Measurements from ENCODE around the gene GRHL1.
A peak's percentile ranks its signal among the peaks of the same experiment; 100 is the strongest.

GRHL1 gene

GRCh38 chr2:10035633-10036032, 84.1 kb downstream of the GRHL1 start:
- intact Hi-C loops (cut with DNase I): no loop called here
- DNase-seq: peak in 2 of 10 donors; percentile 18 to 22

DNA sequence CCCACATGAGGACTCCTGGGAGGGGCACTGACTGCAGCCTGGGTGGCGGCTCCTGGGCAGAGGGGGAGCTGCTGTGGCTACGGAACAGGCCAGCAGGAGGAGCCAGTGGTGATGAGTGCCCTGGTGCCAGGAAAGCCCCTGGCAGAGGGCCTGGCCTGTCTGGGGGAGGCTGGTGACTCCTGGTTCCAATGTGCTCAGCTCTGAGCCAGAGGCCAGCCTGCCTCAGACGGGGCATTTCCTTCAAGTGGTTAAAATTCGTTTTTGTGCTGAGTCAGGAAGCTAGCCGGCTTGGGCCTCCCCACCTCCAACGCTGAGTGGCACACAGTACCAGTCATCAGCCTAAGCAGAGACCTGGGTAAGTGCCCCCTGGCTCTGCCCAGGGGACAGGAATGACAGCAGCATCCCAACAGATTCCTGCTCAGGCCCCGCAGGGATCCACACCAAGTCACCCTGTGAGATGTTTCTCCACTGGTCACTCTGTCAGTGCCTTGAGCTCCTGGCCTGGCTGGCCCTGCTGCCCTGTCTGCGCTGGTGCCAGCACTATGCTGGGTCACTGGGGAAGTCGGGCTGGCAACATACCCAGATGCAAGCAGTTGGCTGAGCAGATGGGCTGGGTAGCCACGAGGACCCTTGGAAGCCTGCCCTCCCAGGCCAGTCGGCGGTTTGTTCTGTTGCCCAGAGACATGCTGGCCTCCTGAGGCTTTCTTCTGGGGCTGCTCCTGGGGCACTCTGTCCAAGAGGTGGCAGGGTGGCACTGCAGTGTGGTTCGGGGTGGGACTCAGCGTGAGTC, 84.8 kb downstream of the GRHL1 start:
- intact Hi-C loops (cut with DNase I): no loop called here
- DNase-seq: peak; percentile 75 to 96 (median 84)

GRCh38 chr2:10038123-10038522, 86.6 kb downstream of the GRHL1 start:
- intact Hi-C loops (cut with DNase I): no loop called here
- DNase-seq: peak in 4 of 10 donors; percentile 10 to 55 (median 49)

DNA sequence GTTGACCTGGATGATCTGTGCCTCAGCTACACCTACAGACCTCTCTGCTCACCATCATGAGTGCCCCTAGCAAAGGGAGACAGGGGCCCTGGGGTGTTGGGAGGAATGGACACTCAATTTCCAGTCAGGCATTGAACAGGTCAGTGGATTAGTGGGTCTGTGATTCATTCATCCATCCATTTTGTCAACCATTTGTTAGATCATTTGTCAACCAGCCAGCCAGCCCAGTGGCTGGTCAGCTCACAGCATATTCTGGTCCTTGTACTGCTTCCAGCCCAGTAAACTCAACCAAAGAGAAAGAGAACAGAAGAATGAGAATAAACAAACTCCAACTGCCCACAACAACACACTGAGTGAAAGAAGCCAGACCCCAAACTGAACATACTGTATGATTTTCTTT, 87.2 kb downstream of the GRHL1 start:
- peak in 4 of 10 donors; percentile 3 to 32 (median 22) for DNase-seq
- intact Hi-C loops (cut with DNase I): no loop called here

DNA sequence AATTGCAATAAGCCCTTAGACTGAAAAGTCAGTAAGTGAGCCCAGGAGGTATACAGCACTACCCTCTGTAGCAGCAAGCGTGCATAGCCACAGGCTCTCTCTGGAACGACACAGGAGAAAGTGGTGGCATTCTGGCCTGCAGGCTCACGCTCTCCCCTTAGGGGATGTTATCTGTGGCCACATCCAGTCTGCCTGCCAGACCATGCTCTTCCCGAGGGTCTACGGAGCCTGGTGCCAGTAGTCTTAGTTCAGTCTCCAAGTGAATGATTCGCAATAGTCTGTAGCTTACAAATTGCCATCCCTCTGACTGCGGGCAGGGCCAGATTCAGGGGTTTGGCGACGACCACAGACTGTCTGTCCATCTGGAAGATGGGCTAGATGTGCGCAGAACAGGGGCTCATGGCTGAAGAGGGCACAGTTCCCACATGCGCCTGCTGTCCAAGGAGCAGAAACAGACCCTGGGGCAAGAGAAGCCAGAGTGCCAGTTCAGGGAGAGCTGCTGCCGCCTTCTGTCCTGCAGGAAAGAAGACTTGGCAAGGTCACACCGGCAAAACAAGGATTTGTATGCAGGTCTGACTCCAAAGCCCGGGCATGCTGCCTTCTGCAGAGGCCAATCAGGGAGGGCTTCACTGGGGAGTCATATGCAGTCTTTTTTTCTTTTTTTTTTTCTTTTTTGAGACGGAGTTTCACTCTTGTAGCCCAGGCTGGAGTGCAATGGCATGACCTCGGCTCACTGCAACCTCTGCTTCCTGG, 88.3 kb downstream of the GRHL1 start:
- intact Hi-C loops (cut with DNase I): loop anchor here (5.0 kb wide), 1 partner anchor 228 kb away; no protein-coding TSS in a partner anchor
- peak in 9 of 10 donors; percentile 28 to 94 (median 60) for DNase-seq

GRCh38 chr2:10041711-10042110, 90.2 kb downstream of the GRHL1 start:
- intact Hi-C loops (cut with DNase I): loop anchor here (5.0 kb wide), 1 partner anchor 229 kb away; no protein-coding TSS in a partner anchor
- DNase-seq: peak in 3 of 10 donors; percentile 59 to 81 (median 73)

DNA sequence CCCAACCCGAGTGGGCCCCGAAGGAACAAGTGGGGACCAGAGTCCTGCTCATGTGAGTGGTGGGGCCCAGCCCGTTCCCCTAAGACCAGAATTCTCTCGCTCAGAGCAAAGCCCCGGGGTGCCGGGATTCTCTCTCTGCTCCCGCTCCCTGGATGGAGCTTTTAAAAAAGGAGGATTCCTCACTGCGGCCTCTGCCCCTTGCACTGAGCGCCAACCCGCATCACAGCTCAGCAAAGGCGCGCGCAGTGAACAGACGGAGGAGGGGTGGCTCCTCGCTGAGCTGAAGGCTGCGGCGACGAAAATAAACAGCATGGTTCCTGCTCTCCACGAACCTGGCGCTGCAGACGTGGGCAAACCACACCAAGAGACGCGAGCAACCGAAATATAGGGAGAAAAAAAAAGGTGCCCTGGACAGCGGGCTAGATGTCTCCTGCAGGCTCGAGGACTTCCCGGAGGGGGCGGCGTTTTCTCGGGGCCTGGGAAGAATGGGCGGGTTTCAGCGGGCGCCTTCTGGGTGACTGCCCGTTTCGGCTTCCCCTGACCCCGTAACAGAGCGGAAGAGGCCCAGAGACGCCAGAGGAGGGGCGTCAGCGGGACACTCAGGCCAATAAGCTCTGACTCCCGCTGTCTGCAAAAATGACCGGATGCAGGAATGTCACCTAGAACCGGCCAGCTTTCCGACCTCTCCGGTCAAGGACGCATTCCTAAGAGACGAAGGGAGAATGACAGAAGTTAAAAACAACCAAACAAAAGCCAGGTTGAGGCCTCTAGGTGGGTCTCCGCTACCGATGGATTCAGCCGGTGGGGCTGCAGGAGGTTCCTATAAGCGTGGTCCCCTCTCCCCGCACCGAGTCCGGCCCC, 91.0 kb downstream of the GRHL1 start:
- peak in 7 of 10 donors; percentile 43 to 92 (median 47) for DNase-seq
- intact Hi-C loops (cut with DNase I): loop anchor here (5.0 kb wide), 1 partner anchor 230 kb away; no protein-coding TSS in a partner anchor

- intact Hi-C loops (cut with DNase I): loop anchor here (5.0 kb wide), 1 partner anchor 231 kb away; no protein-coding TSS in a partner anchor
These were observed 91.9 kb downstream of the GRHL1 start, which contains the start of gene KLF11 for GRCh38 chr2:10043256-10043905. KLF11 (plus strand) TSS chr2:10043550; CDS start chr2:10043717, 167 bp downstream.

DNA sequence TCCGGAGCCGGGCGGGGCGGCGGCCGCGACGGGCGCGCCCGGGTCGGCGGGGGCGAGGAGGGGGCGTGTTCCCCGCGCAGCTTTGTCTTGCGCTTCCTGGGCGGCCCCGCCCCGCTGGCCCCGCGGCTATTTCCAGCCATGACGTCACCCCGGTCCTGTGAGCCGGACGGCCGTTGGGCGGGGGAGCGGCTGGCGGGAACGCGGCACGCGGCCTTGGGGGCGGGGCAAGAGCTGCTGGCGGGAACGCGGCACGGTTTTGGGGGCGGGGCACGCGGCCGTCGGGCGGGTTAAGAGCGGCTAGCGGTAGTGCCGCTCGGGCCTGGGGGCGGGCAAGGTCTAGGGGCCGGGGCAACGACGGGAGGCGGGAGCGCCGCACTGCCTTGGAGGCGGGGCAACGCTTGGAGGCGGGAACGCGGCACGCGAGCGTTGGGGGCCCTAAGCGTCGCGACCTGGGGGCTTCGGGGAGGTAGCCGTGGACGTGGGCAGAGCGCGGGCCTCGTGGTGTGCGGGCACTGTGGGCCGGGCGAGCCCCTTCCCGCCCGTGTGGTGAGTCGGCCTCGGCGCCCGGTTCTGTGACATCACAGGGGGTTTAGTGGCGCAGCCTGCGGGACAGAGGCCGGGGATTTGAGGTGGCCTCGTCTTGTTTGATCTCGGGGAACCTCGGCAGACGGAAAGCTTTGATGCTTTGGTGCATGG, 92.6 kb downstream of the GRHL1 start:
- intact Hi-C loops (cut with DNase I): loop anchor here (5.0 kb wide), 1 partner anchor 232 kb away; no protein-coding TSS in a partner anchor
- DNase-seq: peak; percentile 80 to 98 (median 88)

More at GRCh38 chr2:10043256-10043905, 91.9 kb downstream of the GRHL1 start, which contains the start of gene KLF11:
- peak; percentile 55 to 97 (median 78) for DNase-seq

DNA sequence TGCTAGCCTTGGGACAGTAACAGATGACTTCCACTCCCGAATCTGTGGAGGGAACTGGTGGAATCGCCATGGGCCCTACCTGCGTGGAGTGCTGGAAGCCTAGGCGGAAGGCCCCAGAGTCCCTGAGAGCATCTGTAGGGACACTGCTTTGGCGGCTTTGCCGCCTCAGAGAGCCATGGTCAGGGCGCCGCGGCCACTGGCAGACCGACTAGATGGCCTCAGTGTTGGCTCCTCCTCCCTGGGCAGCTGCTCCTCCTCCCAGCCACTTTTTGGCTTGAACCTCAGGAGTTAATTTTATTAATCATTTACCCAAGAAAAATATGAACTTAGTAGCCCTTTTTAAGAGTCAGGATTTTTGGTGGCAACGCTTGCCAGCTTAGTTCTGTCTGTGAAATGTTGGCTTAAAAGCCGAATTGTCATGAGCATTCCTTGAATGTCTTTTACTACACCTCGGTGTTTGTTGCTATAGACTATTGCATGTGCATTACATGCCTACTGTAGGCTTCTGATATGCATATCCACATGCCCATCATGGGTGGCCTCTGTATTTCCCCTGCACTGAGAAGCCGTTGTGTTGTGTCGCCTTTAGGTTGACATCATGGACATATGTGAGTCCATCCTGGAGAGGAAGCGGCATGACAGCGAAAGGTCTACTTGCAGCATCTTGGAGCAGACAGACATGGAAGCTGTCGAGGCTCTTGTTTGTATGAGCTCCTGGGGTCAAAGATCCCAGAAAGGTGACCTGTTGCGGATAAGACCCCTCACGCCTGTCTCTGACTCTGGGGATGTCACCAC, 94.3 kb downstream of the GRHL1 start:
- peak in 4 of 10 donors; percentile 19 to 81 (median 65) for DNase-seq
- intact Hi-C loops (cut with DNase I): no loop called here

- peak in 3 of 10 donors; percentile 27 to 49 (median 40) for DNase-seq
- intact Hi-C loops (cut with DNase I): no loop called here
These were observed 95.4 kb downstream of the GRHL1 start for GRCh38 chr2:10046931-10047330.

DNA sequence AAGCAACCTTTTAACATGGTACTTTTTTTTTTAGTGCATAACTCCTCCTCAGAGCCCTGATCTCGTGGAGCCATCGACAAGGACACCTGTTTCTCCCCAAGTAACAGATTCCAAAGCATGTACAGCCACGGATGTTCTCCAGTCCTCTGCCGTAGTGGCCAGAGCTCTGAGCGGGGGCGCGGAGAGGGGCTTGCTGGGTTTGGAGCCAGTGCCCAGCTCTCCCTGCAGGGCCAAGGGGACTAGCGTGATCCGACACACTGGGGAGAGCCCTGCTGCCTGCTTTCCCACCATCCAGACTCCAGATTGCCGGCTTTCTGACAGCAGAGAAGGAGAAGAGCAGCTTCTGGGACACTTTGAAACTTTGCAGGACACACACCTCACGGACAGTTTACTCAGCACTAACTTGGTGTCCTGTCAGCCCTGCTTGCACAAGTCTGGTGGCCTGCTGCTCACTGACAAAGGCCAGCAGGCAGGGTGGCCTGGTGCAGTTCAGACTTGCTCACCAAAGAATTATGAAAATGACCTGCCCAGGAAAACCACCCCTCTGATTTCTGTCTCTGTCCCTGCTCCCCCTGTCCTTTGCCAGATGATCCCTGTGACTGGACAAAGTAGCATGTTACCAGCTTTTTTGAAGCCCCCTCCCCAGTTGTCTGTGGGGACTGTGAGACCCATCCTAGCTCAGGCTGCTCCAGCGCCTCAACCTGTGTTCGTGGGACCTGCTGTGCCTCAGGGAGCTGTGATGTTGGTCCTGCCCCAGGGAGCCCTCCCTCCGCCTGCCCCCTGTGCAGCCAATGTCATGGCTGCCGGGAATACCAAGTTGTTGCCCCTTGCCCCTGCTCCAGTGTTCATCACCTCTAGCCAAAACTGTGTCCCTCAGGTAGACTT, 96.4 kb downstream of the GRHL1 start:
- DNase-seq: peak in 3 of 10 donors; percentile 21 to 74 (median 57)
- intact Hi-C loops (cut with DNase I): loop anchor here (1.0 kb wide), 1 partner anchor 64 kb away; no protein-coding TSS in a partner anchor

- DNase-seq: peak in 2 of 10 donors; percentile 36 to 62
- intact Hi-C loops (cut with DNase I): loop anchor here (1.0 kb wide), 1 partner anchor 64 kb away; no protein-coding TSS in a partner anchor
These were observed 97.1 kb downstream of the GRHL1 start for GRCh38 chr2:10048501-10049171.
